Esophagus squamous epithelium (tissue), 4 donors: ENCODE data around the gene MAP2K5.

ENCODE experiments used
- CTCF ChIP-seq, 6 experiments: fragments of 450-650 bp in 4 of 6; fragments of 200-600 bp in 2 of 6; sonication (generic) in 2 of 6; IDR thresholded peaks; one replicate each; pipeline ENCODE4 v1.5.1; 2016 to 2019; ENCODE audit warnings: antibody characterized with exemption in 6 of 6, mild to moderate bottlenecking in 4 of 6, moderate library complexity in 4 of 6
- POLR2A ChIP-seq, 4 donors: fragments of 450-650 bp; IDR thresholded peaks; one replicate each; pipeline ENCODE4 v1.6.1; 2017; ENCODE audit warnings: antibody characterized with exemption in 4 of 4, mild to moderate bottlenecking in 4 of 4, moderate library complexity in 3 of 4

DNA sequence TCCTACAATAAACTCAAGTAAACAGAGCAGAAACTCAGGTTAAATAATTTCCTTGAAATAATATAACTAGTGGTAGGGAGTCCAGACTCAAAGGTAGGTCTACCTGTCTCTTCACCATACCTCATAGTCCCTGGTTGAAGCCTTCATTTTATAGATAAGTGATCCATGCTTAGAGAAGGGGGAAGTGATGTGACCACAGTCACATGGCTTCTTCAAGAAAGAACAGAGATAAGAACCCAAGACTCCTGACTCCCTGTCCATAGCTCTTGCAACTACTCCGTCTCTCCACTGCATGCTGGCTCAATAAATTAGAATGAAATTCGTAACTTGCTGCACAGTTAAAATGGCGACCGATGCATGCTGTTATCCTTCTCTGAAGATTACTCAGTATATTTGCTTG is 32.6 kb upstream of the MAP2K5 start:
- TF ChIP-seq CTCF (IDR thresholded peaks at IDR 0.05) (no peak), POLR2A (IDR thresholded peaks at IDR 0.05) (no peak)
